ENCODE measurements around the gene ECE1. TPM values are rescaled to one million over a fixed set of nuclear protein-coding genes. Genes with fewer than 3 reads are reported as not detected.

Gene ECE1
- total RNA-seq, 1 donor from 2014 or later = 336 TPM

DNA sequence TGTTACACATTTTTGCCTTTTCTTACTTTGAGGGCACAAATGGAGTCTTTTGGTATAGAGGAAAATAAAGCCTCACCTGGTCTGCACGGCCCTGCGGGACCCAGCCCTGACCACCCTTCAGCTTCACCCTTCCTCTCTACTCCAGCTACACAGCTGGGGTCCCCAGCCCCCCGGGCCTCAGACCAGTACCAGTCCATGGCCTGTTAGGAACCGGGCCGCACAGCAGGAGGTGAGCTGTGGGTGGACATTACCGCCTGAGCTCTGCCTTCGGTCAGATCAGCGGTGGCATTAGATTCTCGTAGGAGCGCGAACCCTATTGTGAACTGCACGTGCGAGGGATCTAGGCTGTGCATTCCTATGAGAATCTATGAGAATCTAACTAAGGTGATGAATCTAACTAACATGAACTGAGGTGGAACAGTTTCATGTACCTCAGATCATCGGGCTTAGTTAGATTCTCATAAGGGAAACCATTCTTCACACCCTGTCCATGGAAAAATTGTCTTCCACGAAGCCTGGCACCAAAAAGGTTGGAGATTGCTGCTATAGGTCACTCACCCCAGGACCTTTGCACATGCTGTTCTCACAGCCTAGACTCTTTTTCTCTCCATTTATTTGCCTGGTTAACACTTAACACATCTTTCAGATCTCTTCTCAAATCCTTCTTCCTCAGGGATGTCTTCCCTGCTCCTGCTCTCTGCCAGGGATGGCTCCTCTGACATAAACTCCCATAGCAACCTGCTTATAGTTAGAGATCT lies 37.5 kb upstream of the ECE1 start:
- Histone ChIP-seq H3K27ac (peak overlapping the region; percentile 94 to 95), H3K9me3 (no peaks in the 10 kb centered on the region), H3K4me1 (peaks cover 59 to 77% of the 10 kb centered on the region in 2 donors), H3K36me3 (no peaks in the 10 kb centered on the region), H3K27me3 (no peaks in the 10 kb centered on the region), H3K4me3 (no peak overlapping the region)
- intact Hi-C loops (cut with DNase I) = no loop called here
- TF ChIP-seq, protein P1, sequence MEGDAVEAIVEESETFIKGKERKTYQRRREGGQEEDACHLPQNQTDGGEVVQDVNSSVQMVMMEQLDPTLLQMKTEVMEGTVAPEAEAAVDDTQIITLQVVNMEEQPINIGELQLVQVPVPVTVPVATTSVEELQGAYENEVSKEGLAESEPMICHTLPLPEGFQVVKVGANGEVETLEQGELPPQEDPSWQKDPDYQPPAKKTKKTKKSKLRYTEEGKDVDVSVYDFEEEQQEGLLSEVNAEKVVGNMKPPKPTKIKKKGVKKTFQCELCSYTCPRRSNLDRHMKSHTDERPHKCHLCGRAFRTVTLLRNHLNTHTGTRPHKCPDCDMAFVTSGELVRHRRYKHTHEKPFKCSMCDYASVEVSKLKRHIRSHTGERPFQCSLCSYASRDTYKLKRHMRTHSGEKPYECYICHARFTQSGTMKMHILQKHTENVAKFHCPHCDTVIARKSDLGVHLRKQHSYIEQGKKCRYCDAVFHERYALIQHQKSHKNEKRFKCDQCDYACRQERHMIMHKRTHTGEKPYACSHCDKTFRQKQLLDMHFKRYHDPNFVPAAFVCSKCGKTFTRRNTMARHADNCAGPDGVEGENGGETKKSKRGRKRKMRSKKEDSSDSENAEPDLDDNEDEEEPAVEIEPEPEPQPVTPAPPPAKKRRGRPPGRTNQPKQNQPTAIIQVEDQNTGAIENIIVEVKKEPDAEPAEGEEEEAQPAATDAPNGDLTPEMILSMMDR (IDR thresholded peaks at IDR 0.05) = no peak
- DNase-seq (ENCODE audit: low spot score in 2 of 2) = no peak

DNA sequence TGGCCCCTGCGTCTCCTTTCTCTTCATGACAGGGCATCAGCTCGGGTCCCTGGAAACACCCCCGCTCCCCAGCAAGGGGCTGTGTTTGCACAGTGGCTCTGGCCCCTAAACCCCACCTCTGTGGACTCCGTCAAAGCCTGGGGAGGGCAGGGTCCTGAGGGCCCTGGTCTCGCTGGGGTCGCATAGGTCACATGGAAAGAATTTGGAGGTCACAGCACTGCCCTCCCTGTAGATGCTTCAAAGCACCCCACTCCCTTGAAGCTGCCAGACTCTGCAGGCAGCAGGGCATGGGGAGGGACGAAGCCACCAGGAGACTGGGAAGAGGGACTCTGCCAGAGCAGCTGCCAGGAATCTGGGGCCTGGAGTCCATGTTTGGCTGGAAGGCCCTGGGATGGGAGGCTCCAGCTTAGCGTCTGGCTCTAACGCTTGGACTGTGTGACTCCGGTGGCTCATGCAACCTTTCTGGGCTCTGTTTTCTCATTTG lies 36.6 kb upstream of the ECE1 start:
- Histone ChIP-seq H3K27me3 (no peaks in the 10 kb centered on the region), H3K27ac (peak overlapping the region; percentile 94 to 95), H3K9me3 (no peaks in the 10 kb centered on the region), H3K4me1 (peaks cover 63 to 80% of the 10 kb centered on the region in 2 donors), H3K36me3 (no peaks in the 10 kb centered on the region), H3K4me3 (peak overlapping the region in 1 of 2 donors; percentile 33)
- TF ChIP-seq, protein P1 (IDR thresholded peaks at IDR 0.05) = no peak
- intact Hi-C loops (cut with DNase I) = no loop called here
- peak in 1 of 2 donors; percentile 81 for DNase-seq (ENCODE audit: low spot score in 2 of 2)

DNA sequence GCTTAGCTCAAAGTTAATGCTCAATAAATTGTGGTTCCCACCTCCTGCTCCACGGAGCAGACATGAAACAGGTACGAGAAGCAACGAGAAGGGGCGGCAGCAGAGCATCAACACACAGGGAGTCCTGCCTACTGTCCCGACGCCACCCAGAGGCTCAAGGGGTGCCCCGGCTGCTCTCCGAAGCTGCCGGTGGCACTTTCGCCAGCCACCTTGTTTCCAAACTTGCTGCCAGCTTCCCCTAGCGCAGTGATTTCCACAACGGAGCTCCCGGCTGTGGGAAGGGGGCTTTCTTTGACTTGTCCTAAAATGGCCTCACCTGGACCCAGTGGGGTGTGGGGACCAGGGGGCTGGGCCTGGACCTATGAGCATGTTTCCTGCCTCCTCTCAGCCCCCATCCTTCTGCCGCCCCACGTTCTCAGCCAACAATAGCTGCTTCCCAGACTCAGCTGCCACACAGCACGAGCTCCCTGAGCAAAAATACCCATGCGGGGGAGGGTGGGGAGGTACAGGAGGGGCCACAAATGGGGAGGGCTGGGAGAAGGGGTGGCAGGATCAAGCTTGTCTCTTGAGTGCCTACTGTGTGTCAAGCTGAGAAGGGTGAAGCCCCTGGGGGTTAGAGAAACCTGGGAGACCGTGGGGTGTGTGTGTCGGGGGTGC lies 35.6 kb upstream of the ECE1 start:
- Histone ChIP-seq H3K27ac (peak overlapping the region; percentile 94 to 95), H3K36me3 (no peaks in the 10 kb centered on the region), H3K9me3 (no peaks in the 10 kb centered on the region), H3K4me1 (peaks cover 60 to 80% of the 10 kb centered on the region in 2 donors), H3K27me3 (no peaks in the 10 kb centered on the region), H3K4me3 (peak overlapping the region in 1 of 2 donors; percentile 11)
- intact Hi-C loops (cut with DNase I) = loop anchor here (1.0 kb wide), 1 partner anchor 8 kb away; no protein-coding TSS in a partner anchor
- DNase-seq (ENCODE audit: low spot score in 2 of 2) = no peak
- TF ChIP-seq, protein P1 (IDR thresholded peaks at IDR 0.05) = no peak

DNA sequence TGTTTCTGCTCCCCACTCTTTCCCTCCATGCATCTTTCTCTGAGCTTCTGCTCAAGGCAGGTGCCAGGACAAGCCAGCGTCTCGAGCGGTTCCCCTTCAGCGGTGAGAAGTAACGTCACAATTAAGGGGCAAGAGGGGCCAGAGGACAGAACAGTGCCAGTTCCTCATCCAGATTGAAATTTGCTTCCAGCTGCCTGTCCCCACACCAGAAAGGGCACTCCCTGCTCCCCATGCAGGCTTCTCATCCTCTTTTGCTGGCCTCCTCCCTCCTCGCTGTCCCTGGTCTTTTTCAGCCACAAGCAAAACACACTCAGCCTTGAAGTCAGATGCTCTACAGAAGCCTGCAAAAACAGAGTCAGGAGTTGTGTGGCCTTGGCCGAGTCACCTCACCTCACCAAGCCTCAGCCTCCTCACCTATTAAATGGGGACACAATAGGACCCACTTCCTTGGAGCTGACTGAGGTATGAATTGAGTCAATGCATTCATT lies 35.0 kb upstream of the ECE1 start:
- DNase-seq (ENCODE audit: low spot score in 2 of 2) = no peak
- no peaks in the 10 kb centered on the region for H3K9me3 ChIP-seq
- TF ChIP-seq, protein P1 (IDR thresholded peaks at IDR 0.05) = no peak
- intact Hi-C loops (cut with DNase I) = loop anchor here (1.0 kb wide), 1 partner anchor 9 kb away; no protein-coding TSS in a partner anchor
- H3K36me3 ChIP-seq = no peaks in the 10 kb centered on the region
- peaks cover 65 to 79% of the 10 kb centered on the region in 2 donors for H3K4me1 ChIP-seq
- peak overlapping the region; percentile 94 to 95 for H3K27ac ChIP-seq
- H3K27me3 ChIP-seq = no peaks in the 10 kb centered on the region
- H3K4me3 ChIP-seq = peak overlapping the region; percentile 11 to 32

DNA sequence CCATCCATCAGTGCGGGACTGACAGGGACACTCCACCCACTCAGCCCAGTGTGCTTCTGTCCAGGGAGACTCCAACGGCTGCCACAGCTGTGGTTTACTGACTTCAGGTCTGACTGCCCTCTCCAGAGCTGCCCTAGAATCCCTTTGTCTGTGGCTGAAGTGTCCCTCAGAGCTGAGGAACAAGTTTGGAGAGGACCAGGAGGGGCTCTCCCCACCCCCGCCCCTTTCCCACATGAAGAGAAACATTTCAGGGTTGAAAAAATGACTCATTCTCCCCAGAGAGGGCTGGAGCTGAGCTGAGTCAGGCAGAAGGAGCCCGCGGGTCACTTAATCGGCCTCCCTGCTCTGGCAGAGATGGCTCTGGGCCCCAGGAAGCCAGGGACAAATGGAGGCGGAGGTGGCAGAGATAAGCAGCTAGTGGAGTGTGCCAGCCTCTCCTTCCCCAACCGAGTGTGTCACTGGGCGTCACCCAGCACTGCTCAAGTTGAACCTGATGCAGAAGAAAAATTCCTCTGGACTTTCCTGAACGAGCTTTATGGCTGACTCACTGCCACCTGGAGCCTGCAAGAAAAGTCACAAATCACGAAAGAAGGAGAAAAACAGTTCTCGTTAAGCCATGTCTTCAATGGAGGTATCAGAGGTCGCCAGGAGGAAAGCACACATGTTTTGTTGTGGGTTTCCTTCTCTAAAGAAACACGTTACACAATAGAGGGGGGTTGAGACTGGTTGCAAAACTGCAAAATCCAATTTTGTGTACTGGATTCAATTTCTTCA lies 34.3 kb upstream of the ECE1 start:
- Histone ChIP-seq H3K27me3 (no peaks in the 10 kb centered on the region), H3K9me3 (no peaks in the 10 kb centered on the region), H3K27ac (peak overlapping the region; percentile 94 to 95), H3K4me1 (peaks cover 68 to 80% of the 10 kb centered on the region in 2 donors), H3K4me3 (peak overlapping the region; percentile 11 to 32), H3K36me3 (no peaks in the 10 kb centered on the region)
- intact Hi-C loops (cut with DNase I) = loop anchor here (1.0 kb wide), 1 partner anchor 10 kb away; no protein-coding TSS in a partner anchor
- TF ChIP-seq, protein P1 (IDR thresholded peaks at IDR 0.05) = no peak
- peak; percentile 76 to 97 for DNase-seq (ENCODE audit: low spot score in 2 of 2)
